ENCODE data around the gene NEK1. TPM values are rescaled to one million over a fixed set of nuclear protein-coding genes. Genes with fewer than 3 reads are reported as not detected.
"Not testable (repeated sequence)": the region's sequence is repeated elsewhere in the genome, so short reads cannot be mapped to it uniquely, and the experiment has no call there.

Gene NEK1
- polyA plus RNA-seq, 1 donor = 10.2 TPM

- not testable (repeated sequence) for DNase-seq (ENCODE audit: low read depth)
Observed at GRCh38 chr4:169494234-169494633, 118.1 kb downstream of the NEK1 start.

- DNase-seq (ENCODE audit: low read depth) = no peak
Observed at GRCh38 chr4:169493164-169493524, 119.2 kb downstream of the NEK1 start.

GRCh38 chr4:169492436-169493163 is 119.8 kb downstream of the NEK1 start:
- DNase-seq (ENCODE audit: low read depth) = no peak

GRCh38 chr4:169491211-169491610 is 121.2 kb downstream of the NEK1 start:
- DNase-seq (ENCODE audit: low read depth) = no peak

- no peak for DNase-seq (ENCODE audit: low read depth)
Observed at GRCh38 chr4:169489306-169489705, 123.1 kb downstream of the NEK1 start.

GRCh38 chr4:169485791-169486742 is 126.3 kb downstream of the NEK1 start:
- peak; percentile 58 for DNase-seq (ENCODE audit: low read depth)

GRCh38 chr4:169485086-169485485 is 127.3 kb downstream of the NEK1 start:
- no peak for DNase-seq (ENCODE audit: low read depth)

DNA sequence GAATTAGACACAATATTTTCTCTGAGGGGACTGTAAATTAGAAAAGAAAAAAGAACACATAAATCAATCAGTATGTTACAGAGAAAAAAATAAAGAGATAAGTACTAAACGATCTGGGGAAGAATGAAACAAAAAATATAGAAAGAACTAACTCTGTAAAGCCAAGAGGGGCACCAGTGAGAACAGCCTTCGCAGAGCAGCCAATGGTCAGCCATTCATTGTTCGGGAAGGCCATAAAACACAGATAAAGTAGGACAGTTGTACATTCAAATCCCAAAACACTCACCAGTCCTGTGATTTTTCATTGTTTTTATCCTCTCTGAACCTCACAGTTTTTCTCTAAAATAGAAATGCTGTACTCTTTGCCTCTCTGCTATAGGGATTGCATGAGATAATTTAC is 127.9 kb downstream of the NEK1 start:
- no peak for DNase-seq (ENCODE audit: low read depth)

DNA sequence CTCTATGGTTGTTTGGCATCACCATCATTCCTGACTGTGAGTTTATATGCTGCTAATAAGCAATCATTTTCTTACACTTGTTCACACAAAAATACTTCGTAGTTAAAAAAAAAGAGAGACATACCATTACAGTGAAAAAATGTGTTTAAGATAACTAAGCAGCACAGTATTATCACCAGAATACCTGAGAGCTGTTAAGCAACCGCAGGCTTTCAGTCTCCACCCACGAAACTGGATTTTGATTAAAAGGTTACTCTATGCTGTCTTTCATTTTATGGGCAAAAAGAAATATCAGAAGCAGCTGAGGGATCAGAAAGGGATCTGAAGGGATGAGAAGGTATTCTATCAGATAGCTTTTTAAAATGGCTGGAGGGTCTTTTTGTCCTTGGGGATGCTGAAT is 148.3 kb downstream of the NEK1 start:
- no peak for DNase-seq (ENCODE audit: low read depth)

DNA sequence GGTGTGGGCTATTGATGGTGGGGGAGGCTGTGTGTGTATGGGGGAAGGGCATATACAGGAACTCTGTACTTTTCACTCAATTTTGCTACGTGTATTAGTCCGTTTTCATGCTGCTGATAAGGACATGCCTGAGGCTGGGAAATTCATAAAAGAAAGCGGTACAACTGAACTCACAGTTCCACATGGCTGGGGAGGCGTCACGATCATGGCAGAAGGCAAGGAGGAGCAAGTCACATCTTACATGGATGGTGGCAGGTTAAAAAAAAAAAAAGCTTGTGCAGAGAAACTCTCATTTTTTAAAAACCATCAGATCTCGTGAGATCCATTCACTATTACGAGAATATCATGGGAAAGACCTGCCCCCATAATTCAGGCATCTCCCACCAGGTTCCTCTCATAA is 152.3 kb downstream of the NEK1 start:
- DNase-seq (ENCODE audit: low read depth) = no peak

DNA sequence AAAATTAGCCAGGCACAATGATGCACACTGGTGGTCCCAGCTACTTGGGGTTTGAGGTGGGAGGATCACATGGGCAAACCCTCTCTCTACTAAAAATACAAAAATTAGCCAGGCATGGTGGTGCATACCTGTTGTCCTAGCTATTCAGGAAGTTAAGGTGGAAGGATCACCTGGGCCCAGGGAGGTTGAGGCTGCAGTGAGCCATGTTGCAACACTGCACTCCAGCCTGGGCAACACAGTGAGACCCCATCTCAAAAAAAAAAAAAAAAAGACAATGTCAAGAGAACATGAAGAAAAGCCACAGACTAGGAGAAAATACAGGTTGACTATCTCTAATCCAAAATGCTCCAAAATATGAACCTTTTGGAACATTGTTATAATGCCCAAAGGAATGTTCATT is 153.8 kb downstream of the NEK1 start:
- DNase-seq (ENCODE audit: low read depth) = no peak

- DNase-seq (ENCODE audit: low read depth) = not testable (repeated sequence)
Observed at GRCh38 chr4:169452644-169453043, 159.7 kb downstream of the NEK1 start.

- not testable (repeated sequence) for DNase-seq (ENCODE audit: low read depth)
Observed at GRCh38 chr4:169448935-169449334, 163.4 kb downstream of the NEK1 start.

DNA sequence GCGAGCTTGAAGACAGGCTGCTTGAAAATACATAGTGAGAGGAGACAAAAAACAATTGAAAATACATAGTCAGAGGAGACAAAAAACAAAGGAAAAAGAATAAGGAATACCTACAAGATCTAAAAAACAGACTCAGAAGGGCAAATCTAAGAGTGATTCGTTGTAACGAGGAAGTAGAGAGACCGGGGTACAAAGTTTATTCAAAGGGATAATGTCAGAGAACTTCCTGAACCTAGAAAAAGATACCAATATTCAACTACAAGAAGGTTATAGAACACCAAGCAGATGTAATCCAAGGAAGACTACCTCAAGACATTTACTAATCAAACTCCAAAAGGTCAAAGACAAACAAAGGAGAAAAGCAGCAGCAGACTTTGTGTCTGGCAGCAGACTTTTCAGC is 165.6 kb downstream of the NEK1 start:
- DNase-seq (ENCODE audit: low read depth) = no peak

DNA sequence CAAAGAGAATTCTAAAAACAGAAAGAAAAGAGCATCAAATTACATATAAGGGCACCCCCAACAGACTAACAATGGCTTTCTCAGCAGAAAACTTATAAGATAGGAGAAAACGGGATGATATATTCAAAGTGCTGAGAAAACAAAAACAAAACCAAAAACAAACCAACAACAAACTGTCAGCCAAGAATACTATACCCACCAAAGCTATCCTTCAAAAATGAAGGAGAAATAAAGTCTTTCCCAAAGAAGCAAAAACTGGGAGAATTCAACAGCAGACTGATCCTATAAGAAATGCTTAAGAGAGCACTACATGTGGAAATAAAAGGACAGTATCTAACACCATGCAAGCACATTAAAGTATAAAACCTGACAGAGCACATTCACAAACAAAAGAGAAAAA is 168.6 kb downstream of the NEK1 start:
- no peak for DNase-seq (ENCODE audit: low read depth)

- no peak for DNase-seq (ENCODE audit: low read depth)
Observed at GRCh38 chr4:169440446-169440845, 171.9 kb downstream of the NEK1 start.

- peak; percentile 29 for DNase-seq (ENCODE audit: low read depth)
Observed at GRCh38 chr4:169439244-169439643, 173.1 kb downstream of the NEK1 start.

DNA sequence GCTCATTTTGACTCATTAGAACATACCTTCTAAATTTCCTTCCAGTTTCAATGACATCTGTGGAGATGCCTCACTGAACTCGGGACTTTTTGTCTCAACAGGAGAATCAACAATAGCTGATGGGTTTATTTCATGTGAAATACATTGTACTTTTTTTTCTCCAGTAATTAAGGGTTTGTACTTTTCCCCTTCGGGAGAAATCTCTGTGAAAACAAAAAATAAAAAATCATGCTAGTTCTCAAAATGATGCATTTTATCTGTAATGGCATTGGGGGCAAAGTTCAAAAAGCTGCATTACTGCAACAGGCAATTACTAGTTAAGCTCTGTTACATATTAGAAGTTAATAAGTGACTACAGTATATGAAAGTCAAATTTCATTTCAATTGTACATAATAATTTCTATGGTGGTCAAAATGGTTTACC is 174.3 kb downstream of the NEK1 start:
- no peak for DNase-seq (ENCODE audit: low read depth)

DNA sequence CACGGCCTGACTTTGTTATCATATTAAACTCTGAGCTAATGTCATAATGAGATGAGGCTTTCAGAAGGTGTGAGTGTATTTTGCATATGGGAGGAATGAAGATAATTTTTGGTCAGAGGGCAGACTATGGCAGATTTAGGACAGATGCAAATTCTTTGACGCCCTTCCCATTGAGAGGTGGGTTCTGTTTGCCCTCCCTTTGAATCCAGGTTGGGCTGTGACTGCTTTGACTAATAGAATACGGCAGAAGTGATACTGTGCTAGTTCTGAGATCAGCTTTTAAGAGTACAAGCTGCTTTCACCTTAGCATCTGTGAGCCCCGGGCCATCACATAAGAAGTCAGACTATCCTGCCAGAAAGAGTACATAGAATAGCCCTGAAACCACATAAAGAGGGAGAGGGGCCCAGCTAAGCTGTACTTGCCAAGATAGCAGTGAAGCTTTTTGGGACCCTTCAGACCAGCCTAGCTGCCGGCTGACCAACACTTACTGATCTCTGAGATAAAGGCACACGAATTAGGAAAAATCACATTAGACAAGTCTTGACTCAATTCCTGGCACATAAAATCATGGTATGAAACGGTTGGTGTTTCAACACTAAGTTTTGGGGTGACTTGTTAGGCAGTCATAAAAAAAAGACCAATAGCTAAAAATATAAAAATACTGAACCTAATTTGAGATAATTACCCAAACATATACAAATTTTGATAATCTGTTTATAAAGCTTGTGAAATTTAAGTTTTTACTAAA is 174.9 kb downstream of the NEK1 start:
- no peak for DNase-seq (ENCODE audit: low read depth)

GRCh38 chr4:169436734-169437133 is 175.6 kb downstream of the NEK1 start:
- no peak for DNase-seq (ENCODE audit: low read depth)

DNA sequence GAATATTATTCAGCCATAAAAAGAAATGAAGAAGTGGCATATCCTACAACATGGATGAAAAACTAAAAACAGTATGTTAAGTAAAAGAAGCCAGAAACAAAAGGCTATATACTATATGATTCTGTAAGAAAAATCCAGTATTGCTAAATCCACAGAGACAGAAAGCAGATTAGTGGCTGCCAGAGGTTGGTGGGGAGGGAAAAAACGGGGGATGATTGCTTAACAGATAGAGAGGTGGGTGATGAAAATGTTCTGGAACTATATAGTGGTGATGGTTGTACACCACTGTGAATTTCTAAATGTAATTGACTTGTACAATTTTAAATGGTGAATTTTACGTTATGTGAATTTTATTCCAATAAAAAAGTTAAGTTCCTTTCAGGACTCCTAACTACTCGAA is 184.0 kb downstream of the NEK1 start:
- no peak for DNase-seq (ENCODE audit: low read depth)

- not testable (repeated sequence) for DNase-seq (ENCODE audit: low read depth)
Observed at GRCh38 chr4:169427727-169428126, 184.7 kb downstream of the NEK1 start.

All from forelimb muscle (tissue), 1 donor.